HEK293 (cell line): ENCODE measurements around the gene ZSCAN31.
A peak's percentile ranks its signal among the peaks of the same experiment; 100 is the strongest.

Experiments
- CTCF ChIA-PET: fragments of 350-600 bp; formaldehyde crosslinking; extraction: SDS; loops from one replicate; lab custom pipeline; 2021; ENCODE audit warnings: antibody characterized with exemption; lab: Yijun Ruan, JAX
- POLR2A ChIA-PET: fragments of 300-600 bp; formaldehyde crosslinking; extraction: SDS; loops from one replicate; lab custom pipeline; 2020; ENCODE audit warnings: antibody characterized with exemption, inconsistent platforms; lab: Yijun Ruan, JAX
- H3K27ac ChIP-seq: fragments of 200-500 bp; sonication (Bioruptor generic); 2 replicates; pipeline ENCODE4 v1.5.1; 2014; ENCODE audit warnings: low read depth, low read length, control low read depth, inconsistent platforms; ENCODE audit errors: extremely low read depth
- H3K36me3 ChIP-seq, 2 experiments: fragments of 200-500 bp in 1 of 2; sonication (Bioruptor generic) in 1 of 2; 1 replicate in 1 of 2; 2 replicates in 1 of 2; pipeline ENCODE4 v1.5.1; 2014 to 2017; ENCODE audit warnings: inconsistent platforms in 2 of 2, low read length in 2 of 2; ENCODE audit not compliant: control insufficient read depth in 2 of 2, insufficient read depth in 1 of 2
- H3K4me1 ChIP-seq: fragments of 200-500 bp; sonication (Bioruptor generic); 2 replicates; pipeline ENCODE4 v1.5.1; 2014; ENCODE audit warnings: mild to moderate bottlenecking, low read length, inconsistent platforms; ENCODE audit not compliant: control insufficient read depth, insufficient read depth
- H3K4me3 ChIP-seq: 2 replicates; pipeline ENCODE4 v1.5.1; 2011; ENCODE audit warnings: low read depth, mild to moderate bottlenecking, control low read depth, low read length, moderate library complexity
- H3K9me3 ChIP-seq: fragments of 200-500 bp; sonication (Bioruptor generic); 2 replicates; pipeline ENCODE4 v1.5.1; 2014; ENCODE audit warnings: low read depth, low read length, inconsistent platforms; ENCODE audit not compliant: control insufficient read depth, insufficient read depth
- GFI1B ChIP-seq: fragments of 450-650 bp; formaldehyde crosslinking; IDR thresholded peaks from 2 replicates; pipeline ENCODE4 v1.5.1; 2016; ENCODE audit warnings: missing biosample characterization, missing genetic modification characterization
- GLIS1 ChIP-seq: fragments of 450-650 bp; formaldehyde crosslinking; IDR thresholded peaks from 2 replicates; pipeline ENCODE4 v1.5.1; 2016; ENCODE audit warnings: missing biosample characterization, missing genetic modification characterization
- IKZF3 ChIP-seq: fragments of 450-650 bp; IDR thresholded peaks from 2 replicates; pipeline ENCODE4 v1.5.0; 2018; ENCODE audit warnings: missing biosample characterization, mild to moderate bottlenecking, missing genetic modification characterization, moderate library complexity
- KLF1 ChIP-seq: fragments of 450-650 bp; formaldehyde crosslinking; IDR thresholded peaks from 2 replicates; pipeline ENCODE4 v1.5.1; 2016; ENCODE audit warnings: missing biosample characterization, missing genetic modification characterization
- KLF10 ChIP-seq: fragments of 450-650 bp; IDR thresholded peaks from 2 replicates; pipeline ENCODE4 v1.5.1; 2018; ENCODE audit warnings: missing biosample characterization, mild to moderate bottlenecking, missing genetic modification characterization
- OSR2 ChIP-seq: fragments of 450-650 bp; formaldehyde crosslinking; IDR thresholded peaks from 2 replicates; pipeline ENCODE4 v1.5.1; 2016; ENCODE audit warnings: missing biosample characterization, missing genetic modification characterization
- REPIN1 ChIP-seq: fragments of 450-650 bp; formaldehyde crosslinking; IDR thresholded peaks from 2 replicates; pipeline ENCODE4 v1.5.1; 2017; ENCODE audit warnings: missing biosample characterization, missing genetic modification characterization, low read depth
- SALL2 ChIP-seq: fragments of 450-650 bp; formaldehyde crosslinking; IDR thresholded peaks from 2 replicates; pipeline ENCODE4 v1.5.0; 2017; ENCODE audit warnings: missing biosample characterization, mild to moderate bottlenecking, missing genetic modification characterization, borderline replicate concordance
- SETDB1 ChIP-seq: IDR thresholded peaks from one replicate; pipeline ENCODE4 v1.6.1; 2017; ENCODE audit warnings: mild to moderate bottlenecking, low read length, moderate library complexity, mixed read lengths; ENCODE audit not compliant: insufficient read length
- SP7 ChIP-seq: fragments of 450-650 bp; formaldehyde crosslinking; IDR thresholded peaks from 2 replicates; pipeline ENCODE4 v1.5.1; 2016; ENCODE audit warnings: missing biosample characterization, missing genetic modification characterization
- ZBTB8A ChIP-seq: fragments of 450-650 bp; formaldehyde crosslinking; IDR thresholded peaks from 2 replicates; pipeline ENCODE4 v1.5.1; 2016; ENCODE audit warnings: missing biosample characterization, missing genetic modification characterization
- ZFP69B ChIP-seq: fragments of 450-650 bp; formaldehyde crosslinking; IDR thresholded peaks from 2 replicates; pipeline ENCODE4 v1.5.1; 2016; ENCODE audit warnings: missing biosample characterization, missing genetic modification characterization
- ZIC2 ChIP-seq: fragments of 450-650 bp; formaldehyde crosslinking; IDR thresholded peaks from 2 replicates; pipeline ENCODE4 v1.5.1; 2016; ENCODE audit warnings: missing biosample characterization, missing genetic modification characterization
- ZNF184 ChIP-seq: fragments of 450-650 bp; IDR thresholded peaks from 2 replicates; pipeline ENCODE4 v1.5.1; 2018; ENCODE audit warnings: missing biosample characterization, mild to moderate bottlenecking, missing genetic modification characterization
- ZNF19 ChIP-seq: fragments of 450-650 bp; formaldehyde crosslinking; IDR thresholded peaks from 2 replicates; pipeline ENCODE4; 2016; ENCODE audit warnings: missing biosample characterization, missing genetic modification characterization, low read depth
- ZNF24 ChIP-seq: fragments of 450-650 bp; formaldehyde crosslinking; IDR thresholded peaks from 2 replicates; pipeline ENCODE4 v1.5.1; 2016; ENCODE audit warnings: missing biosample characterization, missing genetic modification characterization
- ZNF280C ChIP-seq: fragments of 450-650 bp; formaldehyde crosslinking; IDR thresholded peaks from 2 replicates; pipeline ENCODE4 v1.5.1; 2016; ENCODE audit warnings: missing biosample characterization, missing genetic modification characterization
- ZNF335 ChIP-seq: fragments of 450-650 bp; formaldehyde crosslinking; conservative IDR thresholded peaks from 2 replicates; pipeline ENCODE4 v1.5.1; 2016; ENCODE audit warnings: missing biosample characterization, missing genetic modification characterization
- ZNF416 ChIP-seq: fragments of 450-650 bp; formaldehyde crosslinking; IDR thresholded peaks from 2 replicates; pipeline ENCODE4 v1.5.1; 2016; ENCODE audit warnings: missing biosample characterization, missing genetic modification characterization
- ZNF423 ChIP-seq: fragments of 450-650 bp; formaldehyde crosslinking; IDR thresholded peaks from 2 replicates; pipeline ENCODE4 v1.5.1; 2016; ENCODE audit warnings: missing biosample characterization, missing genetic modification characterization
- ZNF600 ChIP-seq: fragments of 450-650 bp; formaldehyde crosslinking; IDR thresholded peaks from 2 replicates; pipeline ENCODE4 v1.5.1; 2016; ENCODE audit warnings: missing biosample characterization, missing genetic modification characterization
- ZNF623 ChIP-seq: fragments of 450-650 bp; formaldehyde crosslinking; IDR thresholded peaks from 2 replicates; pipeline ENCODE4 v1.5.1; 2016; ENCODE audit warnings: missing biosample characterization, missing genetic modification characterization
- ZNF654 ChIP-seq: fragments of 450-650 bp; formaldehyde crosslinking; IDR thresholded peaks from 2 replicates; pipeline ENCODE4 v1.5.1; 2016; ENCODE audit warnings: low read depth, missing biosample characterization, missing genetic modification characterization
- ZNF76 ChIP-seq: fragments of 450-650 bp; formaldehyde crosslinking; IDR thresholded peaks from 2 replicates; pipeline ENCODE4; 2016; ENCODE audit warnings: low read depth, missing biosample characterization, missing genetic modification characterization, borderline replicate concordance
- ZXDB ChIP-seq: fragments of 450-650 bp; formaldehyde crosslinking; IDR thresholded peaks from 2 replicates; pipeline ENCODE4 v1.5.1; 2016; ENCODE audit warnings: missing biosample characterization, missing genetic modification characterization
- TF ChIP-seq, protein P1 (sequence below): fragments of 450-650 bp; IDR thresholded peaks from 2 replicates; pipeline ENCODE4 v1.5.1; 2018; ENCODE audit warnings: missing biosample characterization, missing genetic modification characterization
- TF ChIP-seq, protein P2 (sequence below): fragments of 450-650 bp; formaldehyde crosslinking; IDR thresholded peaks from 2 replicates; pipeline ENCODE4 v1.5.1; 2016; ENCODE audit warnings: missing biosample characterization, missing genetic modification characterization

The ZSCAN31 gene

GRCh38 chr6:28282926-28283325 is 53.0 kb downstream of the ZSCAN31 start:
- no peaks in the 10 kb centered on the region for H3K9me3 ChIP-seq
- CTCF ChIA-PET, result no interaction called here
- H3K27ac ChIP-seq, result no peak overlapping the region
- TF ChIP-seq SETDB1, result peak; percentile 65
- no peak for TF ChIP-seq ZNF416 (tag by site-specific recombination)
- POLR2A ChIA-PET, result interaction anchor here (0.5 to 1.8 kb wide), 6 partner anchors 16 to 780 kb away, joined by 3 to 6 read pairs (median 5); partner anchors contain the start of gene ZSCAN26
- no peaks in the 10 kb centered on the region for H3K4me1 ChIP-seq
- H3K4me3 ChIP-seq, result no peak overlapping the region
- peaks cover 15 to 51% of the 10 kb centered on the region in 2 experiments for H3K36me3 ChIP-seq

DNA sequence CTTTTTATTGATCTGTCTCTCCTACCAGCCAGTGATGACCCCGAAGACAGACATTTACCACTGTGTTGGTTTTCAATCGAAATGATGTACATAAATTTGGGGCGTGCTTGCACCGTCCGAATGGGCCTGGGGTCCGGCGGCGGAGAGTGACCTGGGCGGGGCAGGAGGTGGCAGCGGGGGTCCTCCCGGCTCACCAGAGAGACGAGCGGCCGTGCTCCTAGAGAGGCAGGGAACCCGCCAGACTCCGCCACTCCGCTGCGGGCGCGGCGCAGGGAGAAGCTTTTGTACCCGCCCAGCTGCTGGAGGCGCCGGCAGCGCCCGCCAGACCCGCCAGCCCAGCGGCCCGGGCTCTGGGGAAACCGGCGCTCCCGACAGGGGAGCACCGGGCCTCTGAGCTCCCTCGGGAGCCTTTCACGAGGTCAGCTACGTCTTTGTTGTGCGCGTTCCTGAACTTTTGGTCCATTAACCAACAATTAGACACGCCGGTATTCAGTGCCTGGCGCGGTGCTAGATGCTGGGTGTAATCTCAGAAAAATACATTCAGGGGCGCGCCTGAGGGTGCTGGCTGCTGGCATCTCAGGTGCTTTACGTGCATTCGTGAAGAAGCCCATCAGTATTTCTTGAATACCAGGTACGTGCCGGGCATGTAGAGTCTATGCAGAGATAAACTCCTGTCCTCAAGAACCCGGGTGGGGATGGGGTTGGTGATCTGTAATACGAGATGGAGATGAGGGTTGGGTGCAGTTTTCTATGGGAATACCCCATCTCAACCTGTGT is 54.5 kb downstream of the ZSCAN31 start, which contains the start of gene PGBD1:
PGBD1 (plus strand) TSS at position 285 of the 777 bp plus-strand sequence. CDS start 2,242 bp downstream, outside the sequence.
- peak within 1 kb of the TSS; percentile 65; the same call in 1 of the 2 replicates for H3K27ac ChIP-seq
- CTCF ChIA-PET, result interaction anchor here (0.6 to 1.9 kb wide), 5 partner anchors 15 to 653 kb away, joined by 3 to 6 read pairs (median 4); partner anchors contain the start of gene ZSCAN26
- no peak for TF ChIP-seq GFI1B (tag by site-specific recombination)
- TF ChIP-seq KLF10 (tag by site-specific recombination), result peak; percentile 31; the same call in 1 of the 2 replicates
- no peak for TF ChIP-seq ZNF184
- 0 out of 2 replicates have a peak, but pooled peaks have one; percentile 21 for TF ChIP-seq ZNF623 (tag by site-specific recombination)
- no peak for TF ChIP-seq ZFP69B (tag by site-specific recombination)
- peak; percentile 47; the same call in 1 of the 2 replicates for TF ChIP-seq ZXDB (tag by site-specific recombination)
- no peak for TF ChIP-seq ZNF280C (tag by site-specific recombination)
- TF ChIP-seq, protein P1, sequence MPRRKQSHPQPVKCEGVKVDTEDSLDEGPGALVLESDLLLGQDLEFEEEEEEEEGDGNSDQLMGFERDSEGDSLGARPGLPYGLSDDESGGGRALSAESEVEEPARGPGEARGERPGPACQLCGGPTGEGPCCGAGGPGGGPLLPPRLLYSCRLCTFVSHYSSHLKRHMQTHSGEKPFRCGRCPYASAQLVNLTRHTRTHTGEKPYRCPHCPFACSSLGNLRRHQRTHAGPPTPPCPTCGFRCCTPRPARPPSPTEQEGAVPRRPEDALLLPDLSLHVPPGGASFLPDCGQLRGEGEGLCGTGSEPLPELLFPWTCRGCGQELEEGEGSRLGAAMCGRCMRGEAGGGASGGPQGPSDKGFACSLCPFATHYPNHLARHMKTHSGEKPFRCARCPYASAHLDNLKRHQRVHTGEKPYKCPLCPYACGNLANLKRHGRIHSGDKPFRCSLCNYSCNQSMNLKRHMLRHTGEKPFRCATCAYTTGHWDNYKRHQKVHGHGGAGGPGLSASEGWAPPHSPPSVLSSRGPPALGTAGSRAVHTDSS, result no peak
- peak; percentile 82 for TF ChIP-seq ZNF335 (tag by site-specific recombination)
- peak; percentile 56; the same call in 1 of the 2 replicates for TF ChIP-seq KLF1 (tag by site-specific recombination)
- no peak for TF ChIP-seq OSR2 (tag by site-specific recombination)
- peak; percentile 56; the same call in 1 of the 2 replicates for TF ChIP-seq ZNF600 (tag by site-specific recombination)
- no peak for TF ChIP-seq ZNF19 (tag by site-specific recombination)
- TF ChIP-seq, protein P2, sequence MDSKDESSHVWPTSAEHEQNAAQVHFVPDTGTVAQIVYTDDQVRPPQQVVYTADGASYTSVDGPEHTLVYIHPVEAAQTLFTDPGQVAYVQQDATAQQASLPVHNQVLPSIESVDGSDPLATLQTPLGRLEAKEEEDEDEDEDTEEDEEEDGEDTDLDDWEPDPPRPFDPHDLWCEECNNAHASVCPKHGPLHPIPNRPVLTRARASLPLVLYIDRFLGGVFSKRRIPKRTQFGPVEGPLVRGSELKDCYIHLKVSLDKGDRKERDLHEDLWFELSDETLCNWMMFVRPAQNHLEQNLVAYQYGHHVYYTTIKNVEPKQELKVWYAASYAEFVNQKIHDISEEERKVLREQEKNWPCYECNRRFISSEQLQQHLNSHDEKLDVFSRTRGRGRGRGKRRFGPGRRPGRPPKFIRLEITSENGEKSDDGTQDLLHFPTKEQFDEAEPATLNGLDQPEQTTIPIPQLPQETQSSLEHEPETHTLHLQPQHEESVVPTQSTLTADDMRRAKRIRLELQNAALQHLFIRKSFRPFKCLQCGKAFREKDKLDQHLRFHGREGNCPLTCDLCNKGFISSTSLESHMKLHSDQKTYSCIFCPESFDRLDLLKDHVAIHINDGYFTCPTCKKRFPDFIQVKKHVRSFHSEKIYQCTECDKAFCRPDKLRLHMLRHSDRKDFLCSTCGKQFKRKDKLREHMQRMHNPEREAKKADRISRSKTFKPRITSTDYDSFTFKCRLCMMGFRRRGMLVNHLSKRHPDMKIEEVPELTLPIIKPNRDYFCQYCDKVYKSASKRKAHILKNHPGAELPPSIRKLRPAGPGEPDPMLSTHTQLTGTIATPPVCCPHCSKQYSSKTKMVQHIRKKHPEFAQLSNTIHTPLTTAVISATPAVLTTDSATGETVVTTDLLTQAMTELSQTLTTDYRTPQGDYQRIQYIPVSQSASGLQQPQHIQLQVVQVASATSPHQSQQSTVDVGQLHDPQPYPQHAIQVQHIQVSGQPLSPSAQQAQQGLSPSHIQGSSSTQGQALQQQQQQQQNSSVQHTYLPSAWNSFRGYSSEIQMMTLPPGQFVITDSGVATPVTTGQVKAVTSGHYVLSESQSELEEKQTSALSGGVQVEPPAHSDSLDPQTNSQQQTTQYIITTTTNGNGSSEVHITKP (tag by site-specific recombination), result peak; percentile 52
- peak; percentile 91 for TF ChIP-seq ZBTB8A
- TF ChIP-seq ZNF654 (tag by site-specific recombination), result no peak
- peak; percentile 48; the same call in 1 of the 2 replicates for TF ChIP-seq SP7 (tag by site-specific recombination)
- TF ChIP-seq REPIN1 (tag by site-specific recombination), result no peak
- TF ChIP-seq ZNF423 (tag by site-specific recombination), result peak; percentile 47; the same call in 1 of the 2 replicates
- peak; percentile 62 for TF ChIP-seq ZIC2 (tag by site-specific recombination)
- 0 out of 2 replicates have a peak, but pooled peaks have one; percentile 40 for TF ChIP-seq ZNF24 (tag by site-specific recombination)
- TF ChIP-seq SALL2 (tag by site-specific recombination), result no peak
- TF ChIP-seq GLIS1 (tag by site-specific recombination), result peak; percentile 35; the same call in 1 of the 2 replicates
- 0 out of 2 replicates have a peak, but pooled peaks have one; percentile 36 for TF ChIP-seq ZNF76 (tag by site-specific recombination)
- peak; percentile 72 for TF ChIP-seq IKZF3 (tag by site-specific recombination)

More for the DNA sequence above, 54.5 kb downstream of the ZSCAN31 start, which contains the start of gene PGBD1:
- Histone ChIP-seq H3K4me1 (no peaks in the 10 kb centered on the region), H3K9me3 (no peaks in the 10 kb centered on the region), H3K4me3 (peak within 1 kb of the TSS; percentile 89), H3K36me3 (peaks cover 10 to 50% of the 10 kb centered on the region in 2 experiments; a peak in 2 of 3 replicates)
- POLR2A ChIA-PET, result interaction anchor here (0.6 to 1.7 kb wide), 17 partner anchors 9 to 387 kb away, joined by 3 to 34 read pairs (median 5); partner anchors contain the start of genes ZKSCAN3, ZKSCAN4, ZKSCAN8 and ZSCAN26
